ENCODE data around the gene ITK. TPM values are rescaled to one million over a fixed set of nuclear protein-coding genes. Genes with fewer than 3 reads are reported as not detected.

Gene ITK
- total RNA-seq, 4 donors from 2014 or later = 0.78 to 5.2 (median 2.1) TPM

- no peak for DNase-seq (ENCODE audit: low spot score in 2 of 2)
- intact Hi-C loops (cut with DNase I; ENCODE audit: low total_unique reads) = no loop called here
- H3K4me3 ChIP-seq (ENCODE audit: low read depth, poor library complexity, severe bottlenecking) = no peak overlapping the region
- TF ChIP-seq CTCF (IDR thresholded peaks at IDR 0.05) (no peak), POLR2A (IDR thresholded peaks at IDR 0.05) (no peak)
- 85 to 94% methylated on average over 2 of the region's 2 CpGs for WGBS, 2 donors
These were observed 97.8 kb downstream of the ITK start for GRCh38 chr5:157278319-157279037.

- no peak overlapping the region for H3K4me3 ChIP-seq (ENCODE audit: low read depth, poor library complexity, severe bottlenecking)
- no peak for TF ChIP-seq CTCF (IDR thresholded peaks at IDR 0.05)
- TF ChIP-seq POLR2A (IDR thresholded peaks at IDR 0.05) = no peak
- WGBS, 2 donors = 55 to 61% methylated on average over 7 of the region's 7 CpGs
- no peak for DNase-seq (ENCODE audit: low spot score in 2 of 2)
- intact Hi-C loops (cut with DNase I; ENCODE audit: low total_unique reads) = no loop called here
These were observed 99.1 kb downstream of the ITK start for GRCh38 chr5:157279605-157280239.

- no peak for TF ChIP-seq CTCF (IDR thresholded peaks at IDR 0.05)
- no peak for TF ChIP-seq POLR2A (IDR thresholded peaks at IDR 0.05)
- WGBS, 2 donors = 35 to 43% methylated on average over 3 of the region's 3 CpGs
- no peak overlapping the region for H3K4me3 ChIP-seq (ENCODE audit: low read depth, poor library complexity, severe bottlenecking)
- DNase-seq (ENCODE audit: low spot score in 2 of 2) = no peak
- intact Hi-C loops (cut with DNase I; ENCODE audit: low total_unique reads) = no loop called here
These were observed 100.3 kb downstream of the ITK start for GRCh38 chr5:157280927-157281326.

- TF ChIP-seq CTCF (IDR thresholded peaks at IDR 0.05) = no peak
- no peak for TF ChIP-seq POLR2A (IDR thresholded peaks at IDR 0.05)
These were observed 101.5 kb downstream of the ITK start for GRCh38 chr5:157282150-157282549.

GRCh38 chr5:157283434-157283833, 102.8 kb downstream of the ITK start:
- no peak overlapping the region for H3K4me3 ChIP-seq (ENCODE audit: low read depth, poor library complexity, severe bottlenecking)
- intact Hi-C loops (cut with DNase I; ENCODE audit: low total_unique reads) = no loop called here
- 74 to 93% methylated on average over 3 of the region's 3 CpGs for WGBS, 2 donors
- DNase-seq (ENCODE audit: low spot score in 2 of 2) = no peak
- TF ChIP-seq POLR2A (IDR thresholded peaks at IDR 0.05) (no peak), CTCF (IDR thresholded peaks at IDR 0.05) (no peak)

More at GRCh38 chr5:157282150-157282549, 101.5 kb downstream of the ITK start:
- intact Hi-C loops (cut with DNase I; ENCODE audit: low total_unique reads) = no loop called here
- DNase-seq (ENCODE audit: low spot score in 2 of 2) = no peak
- H3K4me3 ChIP-seq (ENCODE audit: low read depth, poor library complexity, severe bottlenecking) = no peak overlapping the region
